ENCODE results near the gene COL6A5.
"Not testable (repeated sequence)": the region's sequence is repeated elsewhere in the genome, so short reads cannot be mapped to it uniquely, and the experiment has no call there.

Gene COL6A5

GRCh38 chr3:130425484-130425883, 80.0 kb downstream of the COL6A5 start:
- no peak for DNase-seq (ENCODE audit: low spot score)
- no peak for TF ChIP-seq CTCF (IDR thresholded peaks at IDR 0.05; ENCODE audit: extremely low read depth, missing control alignments)

- no peak for DNase-seq (ENCODE audit: low spot score)
- TF ChIP-seq CTCF (IDR thresholded peaks at IDR 0.05; ENCODE audit: extremely low read depth, missing control alignments): no peak
Measured at GRCh38 chr3:130426206-130426605, 80.7 kb downstream of the COL6A5 start.

GRCh38 chr3:130428871-130429712, 83.6 kb downstream of the COL6A5 start:
- no peak for DNase-seq (ENCODE audit: low spot score)
- no peak for TF ChIP-seq CTCF (IDR thresholded peaks at IDR 0.05; ENCODE audit: extremely low read depth, missing control alignments)

GRCh38 chr3:130429713-130430023, 84.2 kb downstream of the COL6A5 start:
- TF ChIP-seq CTCF (IDR thresholded peaks at IDR 0.05; ENCODE audit: extremely low read depth, missing control alignments): no peak
- DNase-seq (ENCODE audit: low spot score): no peak

- no peak for TF ChIP-seq CTCF (IDR thresholded peaks at IDR 0.05; ENCODE audit: extremely low read depth, missing control alignments)
- no peak for DNase-seq (ENCODE audit: low spot score)
Measured at GRCh38 chr3:130430266-130430665, 84.8 kb downstream of the COL6A5 start.

- not testable (repeated sequence) for DNase-seq (ENCODE audit: low spot score)
Measured at GRCh38 chr3:130432086-130432485, 86.6 kb downstream of the COL6A5 start.

GRCh38 chr3:130433306-130433705, 87.8 kb downstream of the COL6A5 start:
- no peak for TF ChIP-seq CTCF (IDR thresholded peaks at IDR 0.05; ENCODE audit: extremely low read depth, missing control alignments)
- DNase-seq (ENCODE audit: low spot score): no peak

- no peak for DNase-seq (ENCODE audit: low spot score)
- TF ChIP-seq CTCF (IDR thresholded peaks at IDR 0.05; ENCODE audit: extremely low read depth, missing control alignments): no peak
Measured at GRCh38 chr3:130442284-130442683, 96.8 kb downstream of the COL6A5 start.

- DNase-seq (ENCODE audit: low spot score): not testable (repeated sequence)
Measured at GRCh38 chr3:130446840-130447239, 101.4 kb downstream of the COL6A5 start.

- DNase-seq (ENCODE audit: low spot score): not testable (repeated sequence)
Measured at GRCh38 chr3:130448155-130448554, 102.7 kb downstream of the COL6A5 start.

Measured in GM20000 (cell line).